ENCODE results near the gene TBC1D16.

DNA sequence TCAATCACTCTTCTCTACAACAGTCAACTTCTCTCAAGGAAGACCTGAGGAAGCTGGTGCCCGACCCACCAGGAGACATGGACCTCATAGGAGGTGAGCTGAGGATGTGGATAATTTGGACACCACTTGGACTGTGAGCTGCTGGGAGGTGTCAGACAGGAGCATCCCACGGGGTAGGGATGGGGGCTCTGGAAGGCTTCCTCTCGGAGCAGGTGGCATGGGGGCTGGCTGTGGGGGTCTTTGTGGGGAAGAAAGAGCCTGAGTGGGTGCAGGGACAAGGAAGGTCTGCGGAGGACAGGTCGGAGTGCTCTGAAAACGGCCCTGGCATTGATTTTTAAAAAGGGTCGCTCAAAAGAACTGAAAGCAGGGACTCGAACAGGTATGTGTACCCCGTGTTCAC is 64.0 kb downstream of the TBC1D16 start:
- TF ChIP-seq CTCF (IDR thresholded peaks at IDR 0.05 in 4 of 5, conservative IDR thresholded peaks at IDR 0.05 in 1 of 5), result no peak
- TF ChIP-seq POLR2A (IDR thresholded peaks at IDR 0.05), result no peak

Measured in gastrocnemius medialis (tissue), 4 donors.